UCSD-AML1 (cell line): ENCODE results near the gene AK9.
"Not testable (repeated sequence)": the region's sequence is repeated elsewhere in the genome, so short reads cannot be mapped to it uniquely, and the experiment has no call there.

Experiments
- DNase-seq: peaks from one replicate; lab custom pipeline; 2025; ENCODE audit not compliant: unreplicated experiment; lab: John Stamatoyannopoulos, UW

The AK9 gene

DNA sequence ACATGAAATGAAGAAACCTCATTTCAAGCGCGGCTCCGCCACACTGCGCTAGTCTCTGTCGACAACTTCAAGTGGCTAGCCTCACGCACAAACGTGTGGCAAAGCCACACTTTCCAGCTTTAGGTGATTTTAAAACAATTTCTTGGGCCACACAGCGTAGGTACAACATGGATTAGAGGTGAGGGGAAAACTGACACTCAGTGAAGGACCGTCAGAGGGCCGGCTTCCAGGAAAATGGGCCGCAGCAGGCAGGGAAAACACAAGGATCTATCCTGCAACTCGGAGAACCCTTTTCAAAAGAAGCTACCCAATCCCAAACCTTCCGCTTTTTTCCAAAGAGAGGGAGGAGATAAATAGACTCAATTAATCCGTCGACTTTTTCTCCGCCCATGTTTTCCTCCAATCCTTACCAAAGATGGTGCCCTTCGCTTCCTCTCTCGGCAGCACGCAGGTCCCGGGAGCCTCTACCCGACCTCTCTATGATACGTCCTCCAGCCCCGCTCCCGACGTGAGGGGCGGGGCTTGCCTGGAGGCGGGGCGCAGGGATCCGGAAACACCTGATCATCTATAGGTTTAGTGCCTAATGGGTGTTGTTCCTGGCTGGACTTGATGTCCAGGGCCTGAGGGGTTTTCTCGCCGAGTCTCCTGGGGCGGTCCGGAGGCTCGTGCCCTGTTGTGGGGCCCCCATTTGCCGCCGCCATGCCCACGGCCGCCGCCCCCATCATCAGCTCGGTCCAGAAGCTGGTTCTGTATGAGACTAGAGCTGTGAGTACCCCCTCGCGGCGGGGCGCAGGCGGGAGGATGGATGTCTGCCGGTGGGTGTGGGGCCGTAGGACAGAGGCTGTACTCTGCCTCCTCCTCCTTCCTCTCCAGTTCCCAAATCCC, at the start of gene AK9, which contains the start of gene FIG4:
AK9 (minus strand) TSS at position 466 of the 885 bp plus-strand sequence. CDS start 15,457 bp downstream, outside the sequence.
FIG4 (plus strand) TSS at position 560 of the 885 bp plus-strand sequence; CDS start at position 700, 140 bp downstream.
- peak; percentile 93 for DNase-seq

DNA sequence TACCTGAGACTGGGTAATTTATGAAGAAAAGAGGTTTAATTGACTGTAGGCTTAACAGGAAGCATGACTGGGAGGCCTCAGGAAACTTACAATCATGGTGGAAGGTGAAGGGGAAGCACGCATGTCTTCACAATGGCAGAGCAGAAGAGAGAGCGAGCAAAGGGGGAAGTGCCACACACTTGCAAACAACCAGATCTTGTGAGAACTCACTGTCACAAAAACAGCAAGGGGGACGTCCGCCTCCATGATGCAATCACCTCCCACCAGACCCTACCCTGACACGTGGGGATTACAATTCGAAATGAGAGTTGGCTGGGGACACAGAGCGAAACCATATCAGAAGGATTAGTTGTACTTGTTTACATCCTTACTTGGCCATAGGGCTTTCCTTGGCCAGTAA, 49.8 kb upstream of the AK9 start:
- DNase-seq, result no peak

DNA sequence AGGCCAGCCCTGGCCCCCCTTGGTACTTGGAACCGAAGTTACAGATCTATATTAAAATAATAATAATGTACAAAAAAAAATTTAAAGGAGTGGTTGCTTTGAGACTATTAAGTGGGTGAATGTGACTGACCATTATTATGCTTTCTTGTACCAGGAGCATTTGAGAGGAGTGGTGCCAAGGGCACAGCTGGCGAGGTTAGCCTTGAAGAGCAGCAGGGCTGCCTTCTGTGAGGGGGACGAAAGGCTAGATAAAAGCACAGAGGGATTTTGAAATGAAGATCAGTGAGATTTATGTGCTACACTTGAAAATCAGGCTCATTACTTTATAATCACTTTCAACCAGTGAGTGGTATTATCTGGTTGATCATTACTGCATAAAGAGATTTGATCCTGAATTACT, 48.7 kb upstream of the AK9 start:
- DNase-seq, result no peak

DNA sequence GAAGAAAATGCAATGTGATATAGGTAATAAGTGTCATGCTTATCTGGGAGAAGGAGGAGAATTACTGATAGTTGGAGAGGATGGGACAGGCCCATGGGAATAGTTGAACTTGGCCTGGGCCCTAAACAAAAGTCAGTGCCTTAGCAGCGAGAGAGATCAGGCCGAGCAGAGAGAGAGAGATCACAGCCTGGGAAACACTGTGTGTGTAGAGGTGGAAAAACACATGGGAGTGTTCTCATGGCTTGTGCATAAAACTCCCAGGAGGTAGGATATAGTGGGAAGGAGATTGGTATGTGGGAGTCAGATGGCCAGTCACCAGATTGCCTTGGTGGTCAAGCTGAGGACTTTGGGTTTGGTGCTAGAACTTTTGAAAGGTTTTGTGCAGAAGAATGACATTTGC, 47.7 kb upstream of the AK9 start:
- DNase-seq, result no peak

DNA sequence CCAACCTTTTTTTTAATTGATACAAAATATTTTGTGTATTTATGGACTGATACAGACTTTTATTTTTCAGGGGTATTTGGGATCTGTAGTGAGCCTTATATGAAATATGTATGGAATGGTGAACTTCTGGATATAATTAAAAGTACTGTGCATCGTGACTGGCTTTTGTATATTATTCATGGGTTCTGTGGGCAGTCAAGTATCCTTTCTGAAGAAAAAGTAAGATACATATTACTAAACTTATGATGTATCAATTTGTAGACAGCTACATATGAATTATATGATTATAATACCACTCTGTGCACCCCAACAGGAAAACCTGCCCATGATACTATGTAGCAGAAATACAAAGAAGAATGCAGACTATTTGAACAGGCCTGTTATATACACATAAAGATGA, 47.3 kb upstream of the AK9 start:
- DNase-seq, result no peak

DNA sequence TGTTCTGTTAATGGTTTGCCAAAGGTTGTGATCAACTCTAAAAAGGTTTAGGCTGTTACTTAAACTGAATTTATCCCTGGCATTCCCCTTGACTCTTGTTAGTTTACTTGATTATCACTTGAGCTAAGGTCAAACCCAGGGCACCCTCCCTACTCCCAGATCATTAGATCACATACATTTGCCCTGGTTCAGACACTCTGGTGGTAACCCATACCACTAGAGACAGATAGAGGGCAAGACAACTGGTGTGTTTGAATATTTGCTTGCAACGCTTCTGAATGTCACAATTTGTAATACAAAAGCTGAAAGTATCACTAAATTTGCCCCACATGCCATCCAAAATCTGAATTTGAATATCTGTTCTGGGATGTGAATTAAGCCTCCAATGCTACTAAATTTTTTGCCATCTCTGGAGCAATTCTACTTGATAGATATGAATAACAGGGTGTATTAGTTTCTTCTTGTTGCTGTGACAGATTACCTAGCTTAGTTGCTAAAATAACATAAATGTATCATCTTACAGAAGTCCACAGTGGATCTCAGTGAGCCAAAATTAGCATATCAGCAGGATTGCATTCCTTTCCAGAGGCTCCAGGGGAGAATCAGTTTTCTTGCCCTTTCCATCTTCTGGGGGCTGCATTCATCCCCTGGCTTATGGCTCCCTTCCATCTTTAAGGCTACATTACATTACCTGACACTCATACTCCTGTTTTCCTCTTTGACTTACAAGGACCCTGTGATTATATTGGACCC, 45.4 kb upstream of the AK9 start:
- DNase-seq, result no peak

DNA sequence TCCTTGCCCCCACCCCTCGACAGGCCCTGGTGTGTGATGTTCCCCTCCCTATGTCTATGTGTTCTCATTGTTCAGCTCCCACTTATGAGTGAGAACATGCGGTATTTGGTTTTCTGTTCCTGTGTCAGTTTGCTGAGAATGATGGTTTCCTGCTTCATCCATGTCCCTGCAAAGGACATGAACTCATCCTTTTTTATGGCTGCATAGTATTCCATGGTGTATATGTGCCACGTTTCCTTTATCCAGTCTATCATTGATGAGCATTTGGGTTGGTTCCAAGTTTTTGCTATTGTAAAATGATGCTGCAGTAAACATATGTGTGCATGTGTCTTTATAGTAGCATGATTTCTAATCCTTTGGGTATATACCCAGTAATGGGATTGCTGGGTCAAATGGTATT, 34.2 kb upstream of the AK9 start:
- not testable (repeated sequence) for DNase-seq

DNA sequence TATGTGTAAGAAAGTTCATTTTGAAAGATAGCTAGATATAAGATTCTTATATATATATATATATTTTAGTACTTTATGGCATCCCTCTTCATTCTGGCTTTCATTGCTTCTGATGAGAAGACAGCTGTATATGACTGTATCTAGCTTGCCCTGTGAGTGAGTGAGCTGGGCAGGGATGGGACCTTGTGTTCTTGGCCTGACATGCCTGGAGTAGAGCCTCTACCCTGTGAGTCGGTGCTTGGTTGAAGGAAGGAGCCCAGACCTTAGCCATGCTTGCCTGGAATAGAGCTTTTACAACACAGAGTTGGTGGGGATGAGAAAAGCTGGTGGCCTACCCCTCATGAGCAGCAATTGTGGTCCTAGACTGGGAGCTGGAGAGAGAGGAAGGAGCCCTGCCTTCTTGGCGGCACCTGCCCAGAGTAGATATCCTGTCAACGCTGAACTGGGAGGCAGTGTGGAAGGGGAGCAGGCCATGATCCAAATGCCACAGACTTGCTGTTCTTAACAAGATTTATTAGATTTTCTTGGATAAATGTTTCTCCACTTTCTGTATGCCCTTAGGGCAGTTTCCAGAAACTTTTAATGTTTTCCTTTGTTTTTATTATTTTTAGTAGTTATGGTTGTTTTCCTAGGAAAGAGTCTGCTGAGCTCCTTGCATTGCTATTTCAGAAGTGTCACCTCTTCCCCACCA, 31.7 kb upstream of the AK9 start:
- DNase-seq, result no peak

DNA sequence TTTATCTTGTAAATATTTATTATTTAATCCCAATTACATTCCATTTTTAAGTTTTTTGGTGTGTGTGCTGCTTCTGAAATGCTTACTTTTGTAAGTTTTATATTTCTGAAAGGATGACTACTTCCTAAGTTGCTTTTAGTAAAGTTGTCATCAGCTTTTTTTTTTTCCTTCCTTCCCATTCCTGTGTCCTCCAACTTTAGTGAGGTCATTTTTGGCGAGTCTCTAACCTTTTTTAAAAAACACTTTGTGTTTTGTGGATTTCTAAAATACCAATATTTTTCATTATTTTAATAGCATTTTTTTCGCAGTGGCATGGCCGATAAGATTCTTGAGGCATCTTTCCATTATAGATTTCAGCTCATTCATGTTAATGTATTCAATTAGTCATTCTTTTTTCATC, 31.0 kb upstream of the AK9 start:
- DNase-seq, result no peak

DNA sequence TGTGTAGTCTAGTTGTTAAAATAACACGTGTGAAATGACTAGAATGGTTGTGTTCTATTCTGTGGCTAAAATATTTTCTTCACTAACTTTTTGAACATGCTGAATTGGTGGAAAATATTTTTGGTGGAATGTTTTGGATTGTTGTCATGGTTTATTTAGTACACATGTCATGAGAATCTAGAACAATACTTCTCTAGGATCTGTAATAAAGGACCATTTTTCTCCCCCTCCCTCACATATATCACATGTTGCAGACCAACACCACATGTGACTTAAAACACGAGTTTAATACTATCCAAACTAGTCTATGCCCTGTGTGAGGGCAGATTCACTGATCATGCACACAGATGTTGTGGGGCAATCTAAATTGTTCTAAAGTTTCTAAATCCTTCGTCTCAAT, 29.3 kb upstream of the AK9 start:
- no peak for DNase-seq

DNA sequence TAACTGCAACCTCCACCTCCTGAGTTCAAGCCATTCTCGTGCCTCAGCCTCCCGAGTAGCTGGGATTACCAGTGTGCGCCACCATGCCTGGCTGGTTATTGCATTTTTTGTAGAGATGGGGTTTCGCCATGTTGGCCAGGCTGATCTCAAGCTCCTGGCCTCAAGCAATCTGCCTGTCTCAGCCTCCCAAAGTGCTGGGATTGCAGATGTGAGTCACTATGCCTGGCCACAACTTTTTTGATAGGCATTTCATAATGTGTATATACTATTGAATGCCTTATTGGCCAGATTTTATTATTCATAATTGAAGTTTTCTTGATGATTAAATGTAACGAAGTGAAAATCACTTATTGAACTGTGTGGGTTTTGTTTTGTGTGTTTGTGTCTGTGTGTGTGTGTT, 28.0 kb upstream of the AK9 start:
- no peak for DNase-seq

DNA sequence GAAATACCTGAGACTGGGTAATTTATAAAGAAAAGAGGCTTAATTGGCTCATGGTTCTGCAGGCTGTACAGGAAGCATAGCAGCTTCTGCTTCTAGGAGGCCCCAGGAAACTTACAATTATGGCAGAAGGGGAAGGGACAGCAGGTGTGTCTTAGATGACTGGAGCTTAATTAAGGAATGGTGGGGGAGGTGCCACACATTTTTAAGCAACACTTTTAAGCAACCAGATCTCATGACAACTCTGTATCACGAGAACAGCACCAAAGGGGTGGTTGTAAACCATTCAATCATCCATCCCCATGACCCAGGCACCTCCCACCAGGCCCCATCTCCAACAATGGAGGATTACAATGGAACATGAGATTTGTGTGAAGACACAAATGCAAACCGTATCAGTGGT, 27.0 kb upstream of the AK9 start:
- DNase-seq, result no peak

DNA sequence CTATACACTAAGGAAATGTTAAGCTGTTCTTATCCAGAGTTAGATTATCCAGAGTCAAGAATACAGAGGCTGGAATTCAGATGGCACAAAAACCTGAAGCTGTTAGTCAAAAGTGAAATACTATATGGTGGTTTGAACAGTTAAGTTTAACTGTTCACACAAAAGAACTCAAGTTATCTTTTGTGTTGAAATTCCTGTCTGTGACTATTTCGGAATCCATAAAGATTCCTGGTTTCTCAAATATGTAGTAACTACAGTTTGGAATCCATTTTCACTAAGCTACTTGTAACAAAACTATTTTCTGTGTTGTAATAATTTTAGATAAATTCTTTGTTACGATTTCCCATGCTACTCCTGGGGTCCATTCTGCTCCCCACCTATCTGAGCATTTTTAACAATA, 24.6 kb upstream of the AK9 start:
- DNase-seq, result no peak

DNA sequence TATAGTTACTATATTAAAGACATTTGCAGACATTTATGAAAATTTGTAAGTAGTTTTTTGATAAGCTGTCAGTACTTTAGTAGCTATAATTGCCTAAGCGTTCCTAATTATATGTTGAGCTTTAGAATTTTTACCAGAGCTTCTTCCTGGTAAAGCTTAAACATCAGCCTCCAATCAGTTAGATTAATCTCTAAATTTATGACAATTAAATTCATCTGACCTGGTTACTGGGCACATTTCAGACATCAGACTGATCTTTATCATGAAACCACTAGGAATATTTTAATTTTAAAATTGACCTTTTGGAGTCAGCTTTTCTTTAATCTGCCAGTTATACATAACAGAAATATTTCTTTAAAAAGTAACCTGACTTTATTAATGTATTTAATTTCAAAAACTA, 23.6 kb upstream of the AK9 start:
- DNase-seq, result no peak

DNA sequence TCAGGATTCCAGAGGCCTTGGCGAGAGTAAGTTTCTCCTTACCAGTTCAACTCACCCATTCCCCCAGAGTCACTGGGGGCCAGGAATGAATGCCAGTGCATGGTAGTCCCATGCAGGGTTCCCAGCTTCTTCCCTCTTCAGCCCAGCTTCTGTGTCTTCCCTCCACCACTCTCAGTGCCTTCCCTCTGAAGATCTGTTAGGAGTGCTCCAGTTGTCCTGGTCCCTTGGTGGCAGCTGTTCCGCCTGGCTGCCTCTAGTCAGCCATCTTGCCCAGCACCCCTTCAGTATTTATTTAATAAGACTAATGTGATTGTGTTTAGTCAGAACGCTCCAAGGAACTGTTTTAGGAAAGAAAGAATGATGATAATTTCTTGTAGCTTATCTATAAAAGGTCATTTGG, 23.2 kb upstream of the AK9 start:
- DNase-seq, result no peak

DNA sequence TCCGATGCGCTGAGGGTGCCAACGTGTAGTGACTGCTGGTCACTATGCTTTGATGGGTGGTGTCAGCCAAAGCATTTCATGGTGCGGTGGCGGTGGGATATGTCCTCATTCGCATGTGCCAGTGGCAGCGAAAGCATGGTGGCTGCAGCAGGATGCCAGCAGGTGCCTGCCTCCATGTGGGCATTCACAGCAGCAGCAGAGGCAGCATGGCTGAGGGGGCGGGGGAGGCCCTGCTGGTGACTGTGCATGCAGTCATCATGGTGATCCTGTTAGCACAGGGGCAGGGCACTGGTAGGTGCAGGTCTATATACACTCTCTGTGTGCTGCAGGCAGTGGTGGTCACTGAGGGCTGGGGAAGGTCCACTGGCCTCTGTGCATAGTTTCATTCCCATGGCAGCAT, 22.1 kb upstream of the AK9 start:
- DNase-seq, result no peak

DNA sequence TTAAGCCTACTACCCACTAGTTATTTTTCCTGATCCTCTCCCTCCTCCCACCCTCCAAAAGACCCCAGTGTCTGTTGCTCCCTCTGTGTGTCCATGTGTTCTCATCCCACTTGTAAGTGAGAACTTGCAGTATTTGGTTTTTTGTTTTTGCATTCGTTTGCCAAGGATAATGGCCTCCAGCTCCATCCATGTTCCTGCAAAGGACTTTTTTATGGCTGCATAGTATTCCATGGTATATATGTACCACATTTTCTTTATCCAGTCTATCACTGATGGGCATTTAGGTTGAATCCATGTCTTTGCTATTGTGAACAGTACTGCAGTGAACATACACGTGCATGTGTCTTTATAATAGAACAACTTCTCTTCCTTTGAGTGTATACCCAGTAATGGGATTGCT, 17.1 kb upstream of the AK9 start:
- DNase-seq, result not testable (repeated sequence)

DNA sequence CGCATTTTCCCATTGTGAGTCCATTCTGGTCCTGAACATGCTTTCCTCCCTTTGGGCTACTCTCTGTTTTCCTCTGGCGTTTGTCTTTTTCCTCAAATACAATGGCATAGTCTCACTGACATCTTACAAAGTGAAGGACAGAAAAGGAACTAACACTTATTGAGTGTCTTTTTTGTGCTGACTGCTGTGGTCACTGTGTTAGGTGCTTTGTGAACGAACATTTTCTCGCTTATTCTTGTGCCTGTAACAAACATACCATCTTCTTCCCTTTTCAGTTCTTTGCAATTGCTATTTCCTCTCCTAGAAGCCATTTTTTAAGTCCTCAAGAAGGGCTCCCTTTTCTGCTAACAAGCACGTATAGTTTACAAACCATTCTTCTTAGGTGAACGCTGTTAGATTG, 15.5 kb upstream of the AK9 start:
- no peak for DNase-seq

DNA sequence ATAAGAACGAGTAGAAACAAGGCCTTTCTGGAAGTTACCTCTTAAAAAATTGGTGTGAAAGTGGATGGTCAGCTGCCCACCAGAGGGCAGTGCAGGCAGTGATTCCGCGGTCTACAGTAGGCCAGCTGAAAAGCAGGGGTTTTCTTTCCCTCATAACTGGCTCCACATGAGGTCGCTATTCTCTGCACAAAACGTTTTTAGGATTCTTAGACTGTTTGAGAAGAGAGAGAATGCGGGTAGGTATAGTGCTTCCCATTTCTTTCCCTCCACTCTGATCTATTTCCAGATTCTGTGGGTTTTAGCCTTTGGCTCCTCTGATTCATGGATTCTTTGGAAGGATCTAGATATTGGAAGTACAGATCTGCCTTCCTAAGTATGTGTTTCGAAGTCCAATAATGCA, 14.3 kb upstream of the AK9 start:
- peak; percentile 83 for DNase-seq

DNA sequence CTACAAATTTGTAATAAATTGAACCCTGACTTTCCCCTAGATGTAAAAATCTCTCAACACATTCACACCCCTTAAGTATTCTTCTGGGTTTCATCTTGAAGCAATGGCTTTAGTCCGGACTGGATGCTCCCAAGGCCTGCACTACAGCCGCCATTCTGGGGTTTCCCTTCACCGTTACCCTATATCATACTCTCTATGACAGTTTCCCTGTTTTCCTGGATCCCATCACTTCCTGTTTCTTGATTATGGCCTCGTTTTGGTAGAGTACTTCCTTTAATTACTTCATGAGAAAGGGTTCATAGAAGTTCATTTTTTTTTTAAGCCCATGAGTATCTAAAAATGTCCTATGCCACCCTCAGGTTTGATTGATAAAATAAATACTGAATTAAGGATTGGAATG, 11.8 kb upstream of the AK9 start:
- DNase-seq, result no peak

DNA sequence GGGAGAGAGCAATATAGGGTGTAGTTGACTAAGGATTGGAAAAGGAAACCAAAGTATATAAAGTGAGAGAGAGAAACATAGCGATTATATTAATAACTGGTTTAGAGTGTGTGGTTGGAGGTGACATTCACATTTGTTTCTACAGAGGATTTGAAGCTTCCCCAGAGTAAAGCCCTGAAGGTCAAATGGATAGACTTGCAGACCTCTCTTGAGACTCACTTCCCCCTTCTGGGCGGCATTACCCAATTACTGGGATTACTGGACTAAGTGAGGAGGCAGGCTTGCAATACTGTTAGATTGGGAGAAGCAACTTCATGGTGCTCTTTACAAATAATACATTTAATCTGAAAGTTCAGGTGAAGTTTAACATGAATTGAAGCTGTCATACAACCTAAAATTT, 10.8 kb upstream of the AK9 start:
- DNase-seq, result no peak

DNA sequence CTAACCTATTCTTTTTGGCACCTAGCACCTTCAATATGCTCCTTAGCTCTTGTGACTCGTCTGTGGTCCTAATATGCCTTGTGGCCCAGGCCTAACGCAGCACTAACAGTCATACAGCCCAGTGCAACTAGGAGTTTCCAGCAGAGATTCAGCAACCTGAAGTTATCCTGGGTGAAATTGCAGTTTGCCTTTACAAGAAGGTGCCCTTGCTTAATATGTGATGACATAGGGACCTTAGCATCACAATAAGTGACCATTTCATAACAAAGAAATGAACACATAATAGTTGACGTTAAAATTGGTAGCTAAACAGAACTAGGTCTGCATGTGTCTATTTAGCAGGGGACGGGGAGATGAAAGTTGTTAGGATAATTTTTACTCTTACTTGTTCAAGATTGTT, 10.2 kb upstream of the AK9 start:
- DNase-seq, result no peak
